ENCODE measurements around the gene FAM78A.

DNA sequence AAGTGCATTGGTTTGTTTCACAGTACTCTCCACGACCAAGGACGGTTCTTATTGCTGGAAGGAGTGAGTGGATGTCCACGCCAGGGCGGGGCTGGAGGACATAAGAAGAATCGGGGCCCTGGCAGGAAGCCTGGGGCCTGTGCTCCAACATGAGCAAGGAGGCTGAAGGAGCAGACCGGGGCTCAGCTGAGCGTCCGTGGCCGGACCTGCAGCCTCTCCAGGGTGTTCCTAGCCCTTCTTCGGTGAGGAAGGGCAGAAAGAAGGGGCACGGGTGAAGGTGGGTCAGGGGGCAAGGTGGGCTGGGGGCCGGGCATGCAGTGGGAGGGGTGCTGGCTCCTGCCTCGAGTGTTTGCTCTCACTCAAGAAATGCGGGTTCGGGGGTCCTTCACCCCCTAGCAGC is 18.1 kb downstream of the FAM78A start:
- no peak for TF ChIP-seq MYC (IDR thresholded peaks at IDR 0.05; ENCODE audit: low read depth, low read length)
- TF ChIP-seq, protein P1, sequence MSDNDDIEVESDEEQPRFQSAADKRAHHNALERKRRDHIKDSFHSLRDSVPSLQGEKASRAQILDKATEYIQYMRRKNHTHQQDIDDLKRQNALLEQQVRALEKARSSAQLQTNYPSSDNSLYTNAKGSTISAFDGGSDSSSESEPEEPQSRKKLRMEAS (IDR thresholded peaks at IDR 0.05; ENCODE audit: low read depth, low read length) = no peak
- TF ChIP-seq, protein P2, sequence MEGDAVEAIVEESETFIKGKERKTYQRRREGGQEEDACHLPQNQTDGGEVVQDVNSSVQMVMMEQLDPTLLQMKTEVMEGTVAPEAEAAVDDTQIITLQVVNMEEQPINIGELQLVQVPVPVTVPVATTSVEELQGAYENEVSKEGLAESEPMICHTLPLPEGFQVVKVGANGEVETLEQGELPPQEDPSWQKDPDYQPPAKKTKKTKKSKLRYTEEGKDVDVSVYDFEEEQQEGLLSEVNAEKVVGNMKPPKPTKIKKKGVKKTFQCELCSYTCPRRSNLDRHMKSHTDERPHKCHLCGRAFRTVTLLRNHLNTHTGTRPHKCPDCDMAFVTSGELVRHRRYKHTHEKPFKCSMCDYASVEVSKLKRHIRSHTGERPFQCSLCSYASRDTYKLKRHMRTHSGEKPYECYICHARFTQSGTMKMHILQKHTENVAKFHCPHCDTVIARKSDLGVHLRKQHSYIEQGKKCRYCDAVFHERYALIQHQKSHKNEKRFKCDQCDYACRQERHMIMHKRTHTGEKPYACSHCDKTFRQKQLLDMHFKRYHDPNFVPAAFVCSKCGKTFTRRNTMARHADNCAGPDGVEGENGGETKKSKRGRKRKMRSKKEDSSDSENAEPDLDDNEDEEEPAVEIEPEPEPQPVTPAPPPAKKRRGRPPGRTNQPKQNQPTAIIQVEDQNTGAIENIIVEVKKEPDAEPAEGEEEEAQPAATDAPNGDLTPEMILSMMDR (IDR thresholded peaks at IDR 0.05; ENCODE audit: low read depth, low read length) = no peak

All from NB4 (cell line).